ENCODE results near the gene FBXL2.

FBXL2 gene

DNA sequence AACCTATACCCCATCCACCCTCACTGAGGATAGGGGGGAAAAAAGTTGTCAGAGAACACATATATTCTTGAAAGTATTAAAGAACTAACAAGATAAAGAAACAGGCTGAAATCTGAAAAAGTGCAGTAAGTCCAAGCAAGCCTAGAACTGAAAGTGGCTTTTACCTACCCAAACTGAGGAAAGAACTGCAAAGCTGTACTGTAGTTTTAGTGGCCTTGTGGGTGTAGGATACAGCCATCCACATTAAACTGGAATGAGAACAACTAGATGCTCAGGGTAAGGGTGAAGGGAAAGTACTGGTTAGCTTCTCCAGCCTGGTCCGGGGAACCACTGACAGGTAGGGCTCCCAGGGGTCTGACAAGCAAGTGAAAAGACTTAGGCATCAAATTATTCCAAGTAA is 152.8 kb downstream of the FBXL2 start:
- DNase-seq (ENCODE audit: low read depth): no peak

DNA sequence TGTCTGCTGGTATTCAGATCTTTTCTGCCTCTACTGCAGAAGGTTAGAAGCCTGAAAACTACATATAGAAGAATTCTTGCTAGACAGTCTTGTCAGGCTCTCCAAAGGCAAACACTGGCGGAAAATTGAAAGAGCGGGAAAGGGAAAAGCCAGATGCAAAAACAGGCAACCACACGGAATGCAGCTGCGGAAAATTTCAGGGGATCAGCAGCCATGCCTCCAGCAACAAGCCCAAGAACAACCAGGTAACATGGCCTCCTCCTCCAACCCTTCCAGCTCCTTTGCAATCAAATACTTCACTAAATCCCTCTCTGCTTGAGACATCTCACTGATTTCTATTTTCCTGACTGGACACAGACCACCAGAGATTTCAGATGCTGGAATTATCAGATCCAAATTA is 153.3 kb downstream of the FBXL2 start:
- DNase-seq (ENCODE audit: low read depth): no peak

DNA sequence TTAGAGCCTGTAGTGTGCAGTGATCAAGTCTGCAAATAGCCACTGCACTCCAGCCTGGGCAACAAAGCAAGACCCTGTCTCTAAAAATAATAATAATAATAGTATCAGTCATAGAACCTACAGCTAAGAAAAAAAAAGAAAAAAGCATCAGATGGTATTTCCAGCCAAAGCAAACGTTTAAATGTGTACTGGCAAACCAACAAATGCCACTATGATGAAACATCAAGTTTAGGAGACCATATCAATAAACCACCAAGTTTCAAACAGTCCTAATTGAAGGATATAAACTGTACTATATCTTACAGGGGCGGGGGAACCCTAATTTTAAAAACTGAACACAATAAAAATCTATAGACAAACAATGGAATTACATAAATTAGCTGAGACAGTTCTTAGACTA is 156.6 kb downstream of the FBXL2 start:
- no peak for DNase-seq (ENCODE audit: low read depth)

Data from T follicular helper cell (primary cell).